ENCODE measurements around the gene PPP2R2B. TPM values are rescaled to one million over a fixed set of nuclear protein-coding genes. Genes with fewer than 3 reads are reported as not detected.

Gene PPP2R2B
- polyA plus RNA-seq, 2 of the 4 experiments (the other 2 are of a cell fraction): not detected

DNA sequence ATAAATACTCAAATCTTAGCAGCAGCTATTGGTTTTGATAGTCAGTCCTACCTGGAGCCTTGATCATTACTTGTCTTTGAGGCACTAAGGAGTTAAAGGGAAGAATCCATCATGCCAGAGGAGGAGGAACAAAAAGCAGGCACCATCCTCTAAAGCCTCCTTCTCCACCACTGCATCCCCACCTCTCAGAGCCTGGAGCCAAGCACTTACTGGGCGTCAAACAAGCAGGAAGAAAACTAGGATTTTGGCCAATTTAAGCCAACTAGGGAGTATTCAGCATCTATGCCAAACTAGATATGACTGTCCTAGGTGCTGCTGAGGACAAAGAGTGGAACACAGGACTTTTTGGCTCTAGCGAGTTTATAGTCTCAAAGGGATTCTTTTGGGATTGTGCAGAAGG lies 152.5 kb downstream of the PPP2R2B start:
- Histone ChIP-seq H3K4me2 (no peak overlapping the region), H3K9me3 (peaks cover 12% of the 10 kb centered on the region; the same call in 2 of the 3 replicates), H3K27ac (no peak overlapping the region), H3K4me1 (no peaks in the 10 kb centered on the region), H3K4me3 (no peak overlapping the region)
- no peak for FAIRE-seq
- WGBS (ENCODE audit: missing lambda C conversion rate): 6% methylated on average over 2 of the region's 2 CpGs
- TF ChIP-seq, protein P1, sequence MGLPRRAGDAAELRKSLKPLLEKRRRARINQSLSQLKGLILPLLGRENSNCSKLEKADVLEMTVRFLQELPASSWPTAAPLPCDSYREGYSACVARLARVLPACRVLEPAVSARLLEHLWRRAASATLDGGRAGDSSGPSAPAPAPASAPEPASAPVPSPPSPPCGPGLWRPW (IDR thresholded peaks at IDR 0.05): no peak
- no peak for TF ChIP-seq EP300 (IDR thresholded peaks at IDR 0.05)
- no peak for TF ChIP-seq NFE2L2 (conservative IDR thresholded peaks at IDR 0.05; ENCODE audit: low read length)
- no peak for TF ChIP-seq ZSCAN20 (CRISPR knock-in tag; IDR thresholded peaks at IDR 0.05)
- no peak for TF ChIP-seq HOXB5 (CRISPR knock-in tag; IDR thresholded peaks at IDR 0.05)
- no peak for TF ChIP-seq MYC (IDR thresholded peaks at IDR 0.05; ENCODE audit: borderline replicate concordance, low read length)
- TF ChIP-seq, protein P2, sequence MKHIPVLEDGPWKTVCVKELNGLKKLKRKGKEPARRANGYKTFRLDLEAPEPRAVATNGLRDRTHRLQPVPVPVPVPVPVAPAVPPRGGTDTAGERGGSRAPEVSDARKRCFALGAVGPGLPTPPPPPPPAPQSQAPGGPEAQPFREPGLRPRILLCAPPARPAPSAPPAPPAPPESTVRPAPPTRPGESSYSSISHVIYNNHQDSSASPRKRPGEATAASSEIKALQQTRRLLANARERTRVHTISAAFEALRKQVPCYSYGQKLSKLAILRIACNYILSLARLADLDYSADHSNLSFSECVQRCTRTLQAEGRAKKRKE (CRISPR knock-in tag; IDR thresholded peaks at IDR 0.05; ENCODE audit: low read depth): no peak
- DNase-seq (ENCODE audit: low read depth in 1 of 2, low spot score in 1 of 2): no peak
- ATAC-seq: no peak
- ChIA-PET POLR2A (no interaction called here), CTCF (no interaction called here)

DNA sequence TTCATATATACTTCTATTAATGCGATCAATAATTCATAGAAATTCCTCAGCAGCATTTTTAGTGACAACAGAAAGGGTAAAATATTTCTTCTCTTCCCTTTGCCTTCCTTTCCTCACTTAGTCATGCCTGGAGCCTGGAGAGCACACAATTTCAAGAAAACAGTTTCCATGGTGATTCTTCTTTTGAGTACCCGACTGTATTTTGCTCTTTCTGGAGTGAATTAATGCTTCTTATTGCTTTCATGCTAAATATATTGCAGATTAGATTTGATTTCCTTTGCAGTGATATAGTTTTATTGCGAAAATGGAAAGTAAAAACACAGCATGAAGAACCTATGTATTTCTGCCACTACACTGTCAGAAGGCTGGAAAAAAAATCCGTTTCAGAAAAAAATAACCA lies 153.5 kb downstream of the PPP2R2B start:
- Histone ChIP-seq H3K4me1 (no peaks in the 10 kb centered on the region), H3K27ac (no peak overlapping the region), H3K9me3 (peaks cover 12% of the 10 kb centered on the region; the same call in 2 of the 3 replicates), H3K4me2 (no peak overlapping the region), H3K4me3 (no peak overlapping the region)
- ATAC-seq: no peak
- no peak for FAIRE-seq
- ChIA-PET CTCF (interaction anchor here (1.8 kb wide), 1 partner anchor 16 kb away, joined by 4 read pairs; no protein-coding TSS in a partner anchor), POLR2A (no interaction called here)
- no peak for DNase-seq (ENCODE audit: low read depth in 1 of 2, low spot score in 1 of 2)
- WGBS (ENCODE audit: missing lambda C conversion rate): 8% methylated on average over 4 of the region's 4 CpGs
- TF ChIP-seq BHLHE40 (IDR thresholded peaks at IDR 0.05; ENCODE audit: low read depth, low read length): no peak
- TF ChIP-seq ZNF302 (CRISPR knock-in tag; IDR thresholded peaks at IDR 0.05): no peak
- TF ChIP-seq ZSCAN20 (CRISPR knock-in tag; IDR thresholded peaks at IDR 0.05): no peak
- no peak for TF ChIP-seq JUN (IDR thresholded peaks at IDR 0.05)
- no peak for TF ChIP-seq NPAS2 (CRISPR knock-in tag; IDR thresholded peaks at IDR 0.05; ENCODE audit: borderline replicate concordance)
- TF ChIP-seq MAZ (IDR thresholded peaks at IDR 0.05; ENCODE audit: borderline replicate concordance, low read depth, low read length): no peak
- no peak for TF ChIP-seq TP53 (CRISPR knock-in tag; IDR thresholded peaks at IDR 0.05)
- no peak for TF ChIP-seq PHF8 (IDR thresholded peaks at IDR 0.05; ENCODE audit: borderline replicate concordance, low read depth)
- TF ChIP-seq RCOR1 (IDR thresholded peaks at IDR 0.05; ENCODE audit: low read depth, low read length): no peak
- no peak for TF ChIP-seq HEYL (CRISPR knock-in tag; IDR thresholded peaks at IDR 0.05)
- TF ChIP-seq HOXA7 (CRISPR knock-in tag; IDR thresholded peaks at IDR 0.05): no peak

DNA sequence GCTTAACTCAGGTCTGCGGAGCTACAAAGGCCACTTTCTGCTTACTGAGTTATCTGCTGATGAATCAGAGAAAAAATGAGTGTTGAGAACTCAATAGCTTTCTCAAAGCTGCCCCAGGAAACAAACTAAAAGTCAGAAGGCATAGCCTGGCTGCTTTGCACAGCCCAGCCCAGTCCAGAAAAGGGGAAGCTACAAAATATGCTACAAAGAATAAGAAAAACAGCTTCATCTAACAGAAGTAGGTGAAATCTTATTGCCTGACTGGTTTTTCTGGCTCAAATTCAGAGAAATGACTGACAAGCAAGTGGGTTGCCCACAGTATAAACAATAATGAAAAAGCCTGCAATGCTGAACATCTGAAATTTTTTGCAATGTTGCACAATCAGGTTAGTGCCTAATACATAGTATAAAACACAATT lies 156.2 kb downstream of the PPP2R2B start:
- CTCF ChIA-PET: interaction anchor here (1.2 kb wide), 1 partner anchor 244 kb away, joined by 4 read pairs; no protein-coding TSS in a partner anchor
- H3K27ac ChIP-seq: no peak overlapping the region
- H3K9me3 ChIP-seq: no peaks in the 10 kb centered on the region; the same call in 2 of the 3 replicates
- no peak overlapping the region for H3K4me2 ChIP-seq
- no peak overlapping the region for H3K4me3 ChIP-seq
- ATAC-seq (no peak), FAIRE-seq (no peak), DNase-seq (ENCODE audit: low read depth in 1 of 2, low spot score in 1 of 2) (no peak)
- WGBS (ENCODE audit: missing lambda C conversion rate): 20% methylated on average over 1 of the region's 1 CpG
- POLR2A ChIA-PET: no interaction called here
- H3K4me1 ChIP-seq: no peaks in the 10 kb centered on the region
- no peak for TF ChIP-seq CHD2 (IDR thresholded peaks at IDR 0.05; ENCODE audit: low read length, partially characterized antibody)
- TF ChIP-seq ESRRA (IDR thresholded peaks at IDR 0.05; ENCODE audit: borderline replicate concordance, low read length): no peak
- TF ChIP-seq, protein P3, sequence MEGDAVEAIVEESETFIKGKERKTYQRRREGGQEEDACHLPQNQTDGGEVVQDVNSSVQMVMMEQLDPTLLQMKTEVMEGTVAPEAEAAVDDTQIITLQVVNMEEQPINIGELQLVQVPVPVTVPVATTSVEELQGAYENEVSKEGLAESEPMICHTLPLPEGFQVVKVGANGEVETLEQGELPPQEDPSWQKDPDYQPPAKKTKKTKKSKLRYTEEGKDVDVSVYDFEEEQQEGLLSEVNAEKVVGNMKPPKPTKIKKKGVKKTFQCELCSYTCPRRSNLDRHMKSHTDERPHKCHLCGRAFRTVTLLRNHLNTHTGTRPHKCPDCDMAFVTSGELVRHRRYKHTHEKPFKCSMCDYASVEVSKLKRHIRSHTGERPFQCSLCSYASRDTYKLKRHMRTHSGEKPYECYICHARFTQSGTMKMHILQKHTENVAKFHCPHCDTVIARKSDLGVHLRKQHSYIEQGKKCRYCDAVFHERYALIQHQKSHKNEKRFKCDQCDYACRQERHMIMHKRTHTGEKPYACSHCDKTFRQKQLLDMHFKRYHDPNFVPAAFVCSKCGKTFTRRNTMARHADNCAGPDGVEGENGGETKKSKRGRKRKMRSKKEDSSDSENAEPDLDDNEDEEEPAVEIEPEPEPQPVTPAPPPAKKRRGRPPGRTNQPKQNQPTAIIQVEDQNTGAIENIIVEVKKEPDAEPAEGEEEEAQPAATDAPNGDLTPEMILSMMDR (IDR thresholded peaks at IDR 0.05): no peak
- TF ChIP-seq, protein P4, sequence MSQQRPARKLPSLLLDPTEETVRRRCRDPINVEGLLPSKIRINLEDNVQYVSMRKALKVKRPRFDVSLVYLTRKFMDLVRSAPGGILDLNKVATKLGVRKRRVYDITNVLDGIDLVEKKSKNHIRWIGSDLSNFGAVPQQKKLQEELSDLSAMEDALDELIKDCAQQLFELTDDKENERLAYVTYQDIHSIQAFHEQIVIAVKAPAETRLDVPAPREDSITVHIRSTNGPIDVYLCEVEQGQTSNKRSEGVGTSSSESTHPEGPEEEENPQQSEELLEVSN (IDR thresholded peaks at IDR 0.05; ENCODE audit: borderline replicate concordance, low read depth): no peak
- TF ChIP-seq CHD4 (IDR thresholded peaks at IDR 0.05; ENCODE audit: borderline replicate concordance): no peak
- TF ChIP-seq RARB (CRISPR knock-in tag; IDR thresholded peaks at IDR 0.05): no peak
- TF ChIP-seq RNF2 (IDR thresholded peaks at IDR 0.05; ENCODE audit: borderline replicate concordance, low read depth): no peak
- no peak for TF ChIP-seq JUNB (IDR thresholded peaks at IDR 0.05)
- TF ChIP-seq, protein P5, sequence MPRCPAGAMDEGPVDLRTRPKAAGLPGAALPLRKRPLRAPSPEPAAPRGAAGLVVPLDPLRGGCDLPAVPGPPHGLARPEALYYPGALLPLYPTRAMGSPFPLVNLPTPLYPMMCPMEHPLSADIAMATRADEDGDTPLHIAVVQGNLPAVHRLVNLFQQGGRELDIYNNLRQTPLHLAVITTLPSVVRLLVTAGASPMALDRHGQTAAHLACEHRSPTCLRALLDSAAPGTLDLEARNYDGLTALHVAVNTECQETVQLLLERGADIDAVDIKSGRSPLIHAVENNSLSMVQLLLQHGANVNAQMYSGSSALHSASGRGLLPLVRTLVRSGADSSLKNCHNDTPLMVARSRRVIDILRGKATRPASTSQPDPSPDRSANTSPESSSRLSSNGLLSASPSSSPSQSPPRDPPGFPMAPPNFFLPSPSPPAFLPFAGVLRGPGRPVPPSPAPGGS (IDR thresholded peaks at IDR 0.05): no peak
- TF ChIP-seq EP300 (IDR thresholded peaks at IDR 0.05): no peak
- no peak for TF ChIP-seq FOXS1 (CRISPR knock-in tag; IDR thresholded peaks at IDR 0.05)
- TF ChIP-seq KDM5A (IDR thresholded peaks at IDR 0.05): no peak
- TF ChIP-seq, protein P6, sequence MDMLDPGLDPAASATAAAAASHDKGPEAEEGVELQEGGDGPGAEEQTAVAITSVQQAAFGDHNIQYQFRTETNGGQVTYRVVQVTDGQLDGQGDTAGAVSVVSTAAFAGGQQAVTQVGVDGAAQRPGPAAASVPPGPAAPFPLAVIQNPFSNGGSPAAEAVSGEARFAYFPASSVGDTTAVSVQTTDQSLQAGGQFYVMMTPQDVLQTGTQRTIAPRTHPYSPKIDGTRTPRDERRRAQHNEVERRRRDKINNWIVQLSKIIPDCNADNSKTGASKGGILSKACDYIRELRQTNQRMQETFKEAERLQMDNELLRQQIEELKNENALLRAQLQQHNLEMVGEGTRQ (IDR thresholded peaks at IDR 0.05): no peak
- no peak for TF ChIP-seq NFE2L2 (conservative IDR thresholded peaks at IDR 0.05; ENCODE audit: low read length)
- no peak for TF ChIP-seq FOSL2 (IDR thresholded peaks at IDR 0.05)
- TF ChIP-seq FOSL2 (CRISPR knock-in tag; IDR thresholded peaks at IDR 0.05): no peak
- no peak for TF ChIP-seq ZC3H11A (IDR thresholded peaks at IDR 0.05)
